Glutamatergic neuron (in vitro differentiated cells): Measurements from ENCODE around the gene RAD21L1. TPM values are rescaled to one million over a fixed set of nuclear protein-coding genes. Genes with fewer than 3 reads are reported as not detected.

Source experiments
- DNase-seq: peaks from one replicate; pipeline ENCODE4 v3.0.0; 2022
- H3K27ac Mint-ChIP-seq: one replicate; pipeline ENCODE4 v1.8.0; 2020; ENCODE audit warnings: mild to moderate bottlenecking, mixed read lengths, inconsistent platforms; ENCODE audit not compliant: unreplicated experiment
- H3K27me3 Mint-ChIP-seq: one replicate; pipeline ENCODE4 v1.8.0; 2020; ENCODE audit warnings: mild to moderate bottlenecking, moderate library complexity, mixed read lengths, inconsistent platforms; ENCODE audit not compliant: unreplicated experiment
- H3K36me3 Mint-ChIP-seq: one replicate; pipeline ENCODE4 v1.8.0; 2020; ENCODE audit warnings: mild to moderate bottlenecking, mixed read lengths, inconsistent platforms; ENCODE audit not compliant: unreplicated experiment
- H3K4me1 Mint-ChIP-seq: one replicate; pipeline ENCODE4 v1.8.0; 2020; ENCODE audit warnings: mild to moderate bottlenecking, low read depth, mixed read lengths, inconsistent platforms; ENCODE audit not compliant: unreplicated experiment
- H3K4me3 Mint-ChIP-seq: one replicate; pipeline ENCODE4 v1.8.0; 2020; ENCODE audit warnings: mild to moderate bottlenecking, mixed read lengths, inconsistent platforms; ENCODE audit not compliant: unreplicated experiment
- H3K9me3 Mint-ChIP-seq: one replicate; pipeline ENCODE4 v1.8.0; 2020; ENCODE audit warnings: mild to moderate bottlenecking, moderate library complexity, mixed read lengths, inconsistent platforms; ENCODE audit not compliant: unreplicated experiment
- CTCF ChIP-seq: fragments of 200-600 bp; sonication (generic); IDR thresholded peaks from one replicate; pipeline ENCODE4 v1.5.0; 2021; ENCODE audit not compliant: partially characterized antibody, unreplicated experiment
- total RNA-seq: library from RNA; stranded (reverse); fragmentation: NEBNext Ultra II Directional; extraction: Animal tissue kit (Norgen Biotek cat#: 25700); gene quantifications from one replicate; pipeline ENCODE4 v1.2.1, GENCODE V29; 2021; ENCODE audit not compliant: unreplicated experiment

Gene RAD21L1
- total RNA-seq, 1 donor from 2014 or later: not detected

- H3K4me1 Mint-ChIP-seq: no peaks in the 10 kb centered on the region
- H3K27me3 Mint-ChIP-seq: peaks cover 27% of the 10 kb centered on the region
- H3K9me3 Mint-ChIP-seq: peaks cover 20% of the 10 kb centered on the region
- no peak overlapping the region for H3K27ac Mint-ChIP-seq
- peaks cover 4% of the 10 kb centered on the region for H3K36me3 Mint-ChIP-seq
- H3K4me3 Mint-ChIP-seq: peak overlapping the region; percentile 79
- peak; percentile 75 for TF ChIP-seq CTCF
- DNase-seq: peak; percentile 80
Observed at GRCh38 chr20:1185790-1186334, 40.0 kb upstream of the RAD21L1 start.

- peak overlapping the region; percentile 79 for H3K4me3 Mint-ChIP-seq
- H3K27me3 Mint-ChIP-seq: peaks cover 26% of the 10 kb centered on the region
- H3K9me3 Mint-ChIP-seq: peaks cover 20% of the 10 kb centered on the region
- no peaks in the 10 kb centered on the region for H3K4me1 Mint-ChIP-seq
- peaks cover 4% of the 10 kb centered on the region for H3K36me3 Mint-ChIP-seq
- no peak for DNase-seq
- TF ChIP-seq CTCF: no peak
- no peak overlapping the region for H3K27ac Mint-ChIP-seq
Observed at GRCh38 chr20:1186367-1186991, 39.4 kb upstream of the RAD21L1 start.

- H3K27me3 Mint-ChIP-seq: peaks cover 21% of the 10 kb centered on the region
- no peaks in the 10 kb centered on the region for H3K4me1 Mint-ChIP-seq
- H3K36me3 Mint-ChIP-seq: peaks cover 4% of the 10 kb centered on the region
- DNase-seq: no peak
- H3K9me3 Mint-ChIP-seq: peaks cover 20% of the 10 kb centered on the region
- no peak overlapping the region for H3K4me3 Mint-ChIP-seq
- no peak overlapping the region for H3K27ac Mint-ChIP-seq
- no peak for TF ChIP-seq CTCF
Observed at GRCh38 chr20:1187605-1188171, 38.2 kb upstream of the RAD21L1 start.

- no peak for TF ChIP-seq CTCF
- H3K9me3 Mint-ChIP-seq: peaks cover 15% of the 10 kb centered on the region
- no peaks in the 10 kb centered on the region for H3K4me1 Mint-ChIP-seq
- no peak overlapping the region for H3K4me3 Mint-ChIP-seq
- no peak overlapping the region for H3K27ac Mint-ChIP-seq
- peaks cover 4% of the 10 kb centered on the region for H3K36me3 Mint-ChIP-seq
- peaks cover 16% of the 10 kb centered on the region for H3K27me3 Mint-ChIP-seq
- DNase-seq: no peak
Observed at GRCh38 chr20:1188347-1188746, 37.5 kb upstream of the RAD21L1 start.

GRCh38 chr20:1189827-1190226 is 36.0 kb upstream of the RAD21L1 start:
- Mint-ChIP-seq H3K27ac (no peak overlapping the region), H3K4me1 (no peaks in the 10 kb centered on the region), H3K4me3 (no peak overlapping the region), H3K9me3 (peaks cover 7% of the 10 kb centered on the region), H3K27me3 (peaks cover 5% of the 10 kb centered on the region), H3K36me3 (peaks cover 4% of the 10 kb centered on the region)
- no peak for TF ChIP-seq CTCF
- no peak for DNase-seq
